ENCODE data around the gene SNCB.

GRCh38 chr5:176671399-176671798 lies 41.1 kb upstream of the SNCB start:
- TF ChIP-seq EZH2 (IDR thresholded peaks at IDR 0.05; ENCODE audit: low read length, missing control alignments) (no peak), CTCF (conservative IDR thresholded peaks at IDR 0.05 in 1 of 2, IDR thresholded peaks at IDR 0.05 in 1 of 2; ENCODE audit: low read depth in 1 of 2, low read length in 2 of 2) (no peak)
